Kidney (tissue), 22 donors: ENCODE data around the gene KRT38. TPM values are rescaled to one million over a fixed set of nuclear protein-coding genes. Genes with fewer than 3 reads are reported as not detected.
A peak's percentile ranks its signal among the peaks of the same experiment; 100 is the strongest.

Source experiments
- DNase-seq, 5 donors: peaks; one replicate each; pipeline ENCODE4 v3.0.0-alpha.2; 2013 to 2020
- FAIRE-seq: peaks from 2 replicates; lab custom pipeline; 2012; peaks lifted over from hg19 to GRCh38; lab: Jason Lieb, UNC
- H3K27ac ChIP-seq, 2 donors: one replicate each; pipeline ENCODE4 v1.7.0; 2013; ENCODE audit warnings: low read depth in 2 of 2, low read length in 2 of 2, inconsistent platforms in 1 of 2
- H3K27me3 ChIP-seq: one replicate; pipeline ENCODE4 v1.7.1; 2013; ENCODE audit warnings: low read length, inconsistent platforms; ENCODE audit not compliant: control insufficient read depth, insufficient read depth
- H3K36me3 ChIP-seq, 3 donors: one replicate each; pipeline versions ENCODE4 v1.7.0 to v1.7.1; 2013; ENCODE audit warnings: low read length in 3 of 3, control low read depth in 1 of 3, inconsistent platforms in 1 of 3; ENCODE audit not compliant: insufficient read depth in 3 of 3, control insufficient read depth in 2 of 3
- H3K4me1 ChIP-seq, 3 donors: one replicate each; pipeline versions ENCODE4 v1.7.0 to v1.7.1; 2013; ENCODE audit warnings: low read length in 3 of 3, inconsistent platforms in 1 of 3, low read depth in 1 of 3; ENCODE audit not compliant: control insufficient read depth in 2 of 3, insufficient read depth in 2 of 3
- H3K4me3 ChIP-seq, 3 donors: one replicate each; pipeline versions ENCODE4 v1.7.0 to v1.8.1; 2013; ENCODE audit warnings: low read length in 3 of 3, control low read depth in 1 of 3, inconsistent platforms in 1 of 3
- H3K9ac ChIP-seq, 3 donors: one replicate each; pipeline versions ENCODE4 v1.7.0 to v1.7.1; 2013; ENCODE audit warnings: low read length in 3 of 3, control low read depth in 1 of 3, inconsistent platforms in 1 of 3
- H3K9me3 ChIP-seq, 3 donors: one replicate each; pipeline versions ENCODE4 v1.7.0 to v1.7.1; 2013; ENCODE audit warnings: low read length in 3 of 3, control low read depth in 1 of 3, inconsistent platforms in 1 of 3; ENCODE audit not compliant: control insufficient read depth in 2 of 3, insufficient read depth in 1 of 3
- CTCF ChIP-seq: IDR thresholded peaks from 3 replicates; pipeline ENCODE4 v1.5.1; 2012; ENCODE audit warnings: mild to moderate bottlenecking, moderate library complexity, borderline replicate concordance; ENCODE audit not compliant: insufficient read depth; ENCODE audit errors: extremely low read depth
- intact Hi-C: fragments of 100-400 bp; cut with DNase I; formaldehyde crosslinking; loops from one replicate; pipeline ENCODE4 v1.11.1; 2022
- long read RNA-seq, 10 donors: library from polyadenylated mRNA in 1 of 10; unstranded in 1 of 10; transcript quantifications; one replicate each; pipeline ENCODE4 v2.0.0 and lab custom pipeline, GENCODE V29; 2021 to 2026
- polyA plus RNA-seq: library from polyadenylated mRNA; stranded (reverse); fragments of 350-450 nt; fragmentation: Illumina TruSeq; extraction: RNeasy Lipid Tissue Mini Kit (QIAGEN cat#74804); gene quantifications from one replicate; pipeline ENCODE4 v1.2.3, GENCODE V29; 2014; ENCODE audit warnings: low read depth, low replicate concordance; ENCODE audit not compliant: insufficient read depth
- total RNA-seq: library from RNA; stranded (reverse); fragmentation: NEBNext Ultra II Directional; extraction: Animal tissue kit (Norgen Biotek cat#: 25700); gene quantifications from one replicate; pipeline ENCODE4 v1.2.1, GENCODE V29; 2021
- donor health status: control.
- donor health status: control.
- donor health status: control.
- donor health status: control.
- donor health status: control.
- donor health status: DM: yes; HTN: yes; CAD: no.
- donor health status: Normal renal cell carcinoma (clear cell type).

The KRT38 gene
- total RNA-seq: not detected
- not detected for polyA plus RNA-seq
- long read RNA-seq, donor 1: 0 reads
- long read RNA-seq, donor 2: 0 reads
- long read RNA-seq, donor 3: 0 reads
- long read RNA-seq, donor 4: 0 reads
- long read RNA-seq, donor 5: 0 reads
- long read RNA-seq, donor 6: 0 reads
- long read RNA-seq, donor 7: 0 reads
- long read RNA-seq, donor 8: 0 reads
- long read RNA-seq, donor 9: 0 reads
- long read RNA-seq, donor 10: 0 reads

- no peaks in the 10 kb centered on the region for H3K27me3 ChIP-seq
- DNase-seq (no peak), FAIRE-seq (no peak)
Observed at GRCh38 chr17:41440531-41441033, at the start of gene KRT38. Gene KRT38 (minus strand): TSS chr17:41440983. CDS start chr17:41440921, 62 bp downstream.

DNA sequence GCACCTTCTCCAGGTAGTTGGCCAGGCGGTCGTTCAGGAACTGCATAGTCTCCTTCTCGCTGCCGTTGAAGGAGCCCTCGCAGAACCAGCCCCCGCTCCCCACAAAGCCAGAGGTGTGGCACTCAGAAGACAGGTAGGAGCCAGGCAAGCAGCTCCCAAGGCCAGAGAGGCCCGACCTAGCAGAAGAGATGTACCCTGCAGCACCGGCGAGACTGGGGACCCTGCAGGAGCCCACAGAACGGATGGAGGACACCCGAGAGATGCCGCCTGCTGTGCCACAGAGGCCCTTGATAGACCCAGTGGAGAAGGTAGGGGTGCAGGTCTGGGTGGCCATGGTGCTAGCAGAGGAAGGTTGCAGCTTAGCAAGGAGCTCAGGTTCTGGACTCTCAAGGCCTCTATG lies 48.7 kb upstream of the KRT38 start, which contains the start of gene KRT36:
TSS of gene KRT36 (minus strand) at position 380 of the 400 bp plus-strand sequence. CDS start at position 334, 46 bp downstream.
- Histone ChIP-seq H3K4me1 (peaks cover 0 to 6% (median 0%) of the 10 kb centered on the region in 3 donors), H3K4me3 (no peak within 1 kb of the TSS), H3K36me3 (no peaks in the 10 kb centered on the region), H3K9me3 (no peaks in the 10 kb centered on the region), H3K9ac (no peak within 1 kb of the TSS), H3K27me3 (no peaks in the 10 kb centered on the region), H3K27ac (no peak within 1 kb of the TSS)
- no peak for TF ChIP-seq CTCF
- DNase-seq (no peak), FAIRE-seq (no peak)
- intact Hi-C loops: no loop called here

More at GRCh38 chr17:41440531-41441033, at the start of gene KRT38:
- Histone ChIP-seq H3K36me3 (no peaks in the 10 kb centered on the region), H3K27ac (no peak within 1 kb of the TSS), H3K9me3 (no peaks in the 10 kb centered on the region), H3K4me3 (no peak within 1 kb of the TSS), H3K9ac (no peak within 1 kb of the TSS), H3K4me1 (no peaks in the 10 kb centered on the region)
- no peak for TF ChIP-seq CTCF
- intact Hi-C loops: no loop called here

DNA sequence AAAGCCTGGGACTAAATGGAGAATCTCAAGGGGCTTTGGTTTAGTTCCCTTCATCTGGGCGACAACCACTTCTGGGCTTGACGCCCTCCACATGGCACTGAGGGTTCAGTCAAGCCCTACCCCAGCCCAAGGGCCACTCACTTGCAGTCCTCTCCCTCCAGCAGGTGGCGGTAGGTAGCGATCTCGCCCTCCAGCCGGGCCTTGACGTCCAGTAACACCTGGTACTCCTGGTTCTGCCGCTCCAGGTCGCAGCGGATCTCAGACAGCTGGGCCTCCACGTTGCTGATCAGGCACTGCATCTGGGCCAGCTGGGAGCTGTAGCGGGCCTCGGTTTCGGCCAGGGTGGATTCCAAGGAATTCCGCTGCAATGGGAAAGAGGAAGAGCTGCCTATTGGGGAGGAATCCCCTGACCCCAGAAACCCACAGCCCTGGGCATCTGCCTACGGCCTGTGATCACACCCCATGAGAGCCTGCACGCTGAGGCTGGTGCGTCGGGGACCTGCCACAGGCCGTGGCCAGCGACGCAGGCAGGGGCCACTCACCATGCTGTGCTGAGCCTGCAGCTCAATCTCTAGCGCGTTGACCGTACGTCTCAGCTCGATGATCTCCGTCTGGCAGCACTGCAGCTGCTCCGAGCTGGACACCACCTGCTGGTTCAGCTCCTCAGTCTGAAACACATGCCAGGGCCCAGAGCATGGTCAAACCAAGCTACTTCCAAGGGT lies 46.2 kb upstream of the KRT38 start:
- no peak for FAIRE-seq
- DNase-seq: no peak
- H3K27me3 ChIP-seq: no peaks in the 10 kb centered on the region
- H3K9me3 ChIP-seq: no peaks in the 10 kb centered on the region
- H3K27ac ChIP-seq: no peak overlapping the region
- intact Hi-C loops: no loop called here
- no peak overlapping the region for H3K4me3 ChIP-seq
- TF ChIP-seq CTCF: peak; percentile 33
- H3K4me1 ChIP-seq: no peaks in the 10 kb centered on the region
- no peaks in the 10 kb centered on the region for H3K36me3 ChIP-seq
- no peak overlapping the region for H3K9ac ChIP-seq
